ENCODE results near the gene SVEP1. TPM values are rescaled to one million over a fixed set of nuclear protein-coding genes. Genes with fewer than 3 reads are reported as not detected.

SVEP1 gene
- total RNA-seq, 1 donor from 2014 or later, result 0.56 TPM

- Histone ChIP-seq H3K27ac (no peak overlapping the region), H3K9me3 (ENCODE audit: low read depth) (no peaks in the 10 kb centered on the region), H3K36me3 (no peaks in the 10 kb centered on the region), H3K27me3 (no peaks in the 10 kb centered on the region), H3K4me3 (no peak overlapping the region), H3F3A (ENCODE audit: low read depth) (no peaks in the 10 kb centered on the region), H3K4me1 (no peaks in the 10 kb centered on the region), H4K20me1 (ENCODE audit: low read depth) (no peaks in the 10 kb centered on the region), H3K4me2 (no peak overlapping the region), H3K9ac (no peak overlapping the region), H3K79me2 (ENCODE audit: low read depth) (no peaks in the 10 kb centered on the region), H2AFZ (replicated peaks) (peak overlapping the region; percentile 19)
- Mint-ChIP-seq H3K27me3 (ENCODE audit: insufficient read depth, low read depth) (peaks cover 4% of the 10 kb centered on the region), H3K9me3 (peaks cover 10% of the 10 kb centered on the region), H3K27ac (no peak overlapping the region), H3K4me1 (peaks cover 10% of the 10 kb centered on the region), H3K4me3 (no peak overlapping the region), H3K36me3 (no peaks in the 10 kb centered on the region)
- TF ChIP-seq EZH2 (IDR thresholded peaks at IDR 0.05) (no peak), EZH2phosphoT487 (IDR thresholded peaks at IDR 0.05) (no peak), CTCF (IDR thresholded peaks at IDR 0.05) (no peak)
- DNase-seq (ENCODE audit: low spot score), result no peak
Observed at GRCh38 chr9:110592044-110592830, 12.7 kb upstream of the SVEP1 start.

GRCh38 chr9:110591526-110591925 lies 12.0 kb upstream of the SVEP1 start:
- no peak overlapping the region for H3K4me3 ChIP-seq
- H3K79me2 ChIP-seq (ENCODE audit: low read depth), result no peaks in the 10 kb centered on the region
- no peak overlapping the region for H3K4me3 Mint-ChIP-seq
- no peak overlapping the region for H3K27ac Mint-ChIP-seq
- no peaks in the 10 kb centered on the region for H3K4me1 ChIP-seq
- H3K27ac ChIP-seq, result no peak overlapping the region
- DNase-seq (ENCODE audit: low spot score), result no peak
- no peak overlapping the region for H3K9ac ChIP-seq
- no peaks in the 10 kb centered on the region for H3K36me3 ChIP-seq
- no peak overlapping the region for H3K4me2 ChIP-seq
- no peaks in the 10 kb centered on the region for H4K20me1 ChIP-seq (ENCODE audit: low read depth)
- H3K9me3 Mint-ChIP-seq, result peaks cover 9% of the 10 kb centered on the region
- H3K9me3 ChIP-seq (ENCODE audit: low read depth), result no peaks in the 10 kb centered on the region
- no peaks in the 10 kb centered on the region for H3K27me3 ChIP-seq
- H3K36me3 Mint-ChIP-seq, result no peaks in the 10 kb centered on the region
- peaks cover 4% of the 10 kb centered on the region for H3K27me3 Mint-ChIP-seq (ENCODE audit: insufficient read depth, low read depth)
- TF ChIP-seq EZH2phosphoT487 (IDR thresholded peaks at IDR 0.05), result no peak
- TF ChIP-seq CTCF (IDR thresholded peaks at IDR 0.05), result no peak
- TF ChIP-seq EZH2 (IDR thresholded peaks at IDR 0.05), result no peak
- no peaks in the 10 kb centered on the region for H3F3A ChIP-seq (ENCODE audit: low read depth)
- H3K4me1 Mint-ChIP-seq, result peaks cover 10% of the 10 kb centered on the region
- H2AFZ ChIP-seq (replicated peaks), result peak overlapping the region; percentile 19

- Mint-ChIP-seq H3K27ac (no peak overlapping the region), H3K4me1 (peaks cover 10% of the 10 kb centered on the region), H3K27me3 (ENCODE audit: insufficient read depth, low read depth) (peaks cover 3% of the 10 kb centered on the region), H3K36me3 (no peaks in the 10 kb centered on the region), H3K4me3 (no peak overlapping the region), H3K9me3 (peaks cover 7% of the 10 kb centered on the region)
- TF ChIP-seq EZH2phosphoT487 (IDR thresholded peaks at IDR 0.05) (no peak), CTCF (IDR thresholded peaks at IDR 0.05) (no peak), EZH2 (IDR thresholded peaks at IDR 0.05) (no peak)
- H3F3A ChIP-seq (ENCODE audit: low read depth), result no peaks in the 10 kb centered on the region
- no peak overlapping the region for H2AFZ ChIP-seq (replicated peaks)
- H3K27ac ChIP-seq, result no peak overlapping the region
- H3K4me2 ChIP-seq, result no peak overlapping the region
- no peak overlapping the region for H3K4me3 ChIP-seq
- no peaks in the 10 kb centered on the region for H3K4me1 ChIP-seq
- no peak overlapping the region for H3K9ac ChIP-seq
- no peaks in the 10 kb centered on the region for H3K27me3 ChIP-seq
- H4K20me1 ChIP-seq (ENCODE audit: low read depth), result no peaks in the 10 kb centered on the region
- no peaks in the 10 kb centered on the region for H3K9me3 ChIP-seq (ENCODE audit: low read depth)
- DNase-seq (ENCODE audit: low spot score), result no peak
- H3K36me3 ChIP-seq, result no peaks in the 10 kb centered on the region
- H3K79me2 ChIP-seq (ENCODE audit: low read depth), result no peaks in the 10 kb centered on the region
Observed at GRCh38 chr9:110590816-110591215, 11.3 kb upstream of the SVEP1 start.

Measured in neural progenitor cell (in vitro differentiated cells).